ENCODE results near the gene ENPP1. TPM values are rescaled to one million over a fixed set of nuclear protein-coding genes. Genes with fewer than 3 reads are reported as not detected.
A peak's percentile ranks its signal among the peaks of the same experiment; 100 is the strongest.

ENPP1 gene
- not detected in 2 replicates for total RNA-seq (2014; rRNA removed; shearing (Covaris generic))
- 0.34 and 0.39 TPM in 2 replicates for total RNA-seq (2022)
- percentile 16 among the genes with signal in this experiment for Bru-seq, nascent RNA
- percentile 12 among the genes with signal in this experiment for BruChase-seq, experiment 1, labeled RNA remaining after a 6-hour chase
- BruChase-seq, experiment 2, labeled RNA remaining after a 2-hour chase: percentile 15 among the genes with signal in this experiment
- long read RNA-seq: 0 reads

GRCh38 chr6:131807644-131808459 is at the start of gene ENPP1:
TSS of gene ENPP1 (plus strand) at chr6:131808020. CDS start at chr6:131808036, 16 bp downstream.
- Histone ChIP-seq H3K9me3 (ENCODE audit: low read length) (no peaks in the 10 kb centered on the region), H3K27ac (ENCODE audit: low read depth, low read length, poor library complexity, severe bottlenecking) (no peak within 1 kb of the TSS), H3K4me1 (ENCODE audit: insufficient read depth, low read length, poor library complexity, severe bottlenecking) (no peaks in the 10 kb centered on the region), H3K4me2 (ENCODE audit: low read length) (peak within 1 kb of the TSS; percentile 53), H3K9me2 (ENCODE audit: insufficient read depth, low read length) (no peaks in the 10 kb centered on the region), H4K20me1 (ENCODE audit: insufficient read depth, low read length) (no peaks in the 10 kb centered on the region), H3K79me2 (ENCODE audit: insufficient read depth, low read depth, low read length) (no peaks in the 10 kb centered on the region), H3K36me3 (ENCODE audit: insufficient read depth, low read length) (no peaks in the 10 kb centered on the region), H2AFZ (ENCODE audit: low read length) (peak within 1 kb of the TSS; percentile 38; the same call in 1 of the 2 replicates), H3K4me3 (ENCODE audit: low read depth, low read length, poor library complexity, severe bottlenecking) (peak within 1 kb of the TSS; percentile 48)
- TF ChIP-seq EZH2phosphoT487 (IDR thresholded peaks at IDR 0.05; ENCODE audit: borderline replicate concordance, low read depth, low read length) (no peak), CTCF (conservative IDR thresholded peaks at IDR 0.05; ENCODE audit: low read length) (no peak)
- CTCF ChIA-PET (ENCODE audit: unreplicated experiment): no interaction called here
- intact Hi-C loops (cut with micrococcal nuclease; ENCODE audit: unreplicated experiment): no loop called here
- no peak for DNase-seq (ENCODE audit: low spot score)
- BruUV-seq (replicated peaks): no TSS peak
- POLR2A ChIA-PET: interaction anchor here (0.9 to 1.4 kb wide), 2 partner anchors 102 to 459 kb away, joined by 3 to 4 read pairs; no protein-coding TSS in a partner anchor

- TF ChIP-seq EZH2phosphoT487 (IDR thresholded peaks at IDR 0.05; ENCODE audit: borderline replicate concordance, low read depth, low read length): no peak
- TF ChIP-seq CTCF (conservative IDR thresholded peaks at IDR 0.05; ENCODE audit: low read length): no peak
- H4K20me1 ChIP-seq (ENCODE audit: insufficient read depth, low read length): no peaks in the 10 kb centered on the region
- BruUV-seq (replicated peaks): no TSS peak
- no peak overlapping the region for H3K27ac ChIP-seq (ENCODE audit: low read depth, low read length, poor library complexity, severe bottlenecking)
- H3K79me2 ChIP-seq (ENCODE audit: insufficient read depth, low read depth, low read length): no peaks in the 10 kb centered on the region
- no peak overlapping the region for H2AFZ ChIP-seq (ENCODE audit: low read length)
- DNase-seq (ENCODE audit: low spot score): no peak
- no peaks in the 10 kb centered on the region for H3K36me3 ChIP-seq (ENCODE audit: insufficient read depth, low read length)
- no peaks in the 10 kb centered on the region for H3K9me2 ChIP-seq (ENCODE audit: insufficient read depth, low read length)
- no peaks in the 10 kb centered on the region for H3K9me3 ChIP-seq (ENCODE audit: low read length)
- H3K4me1 ChIP-seq (ENCODE audit: insufficient read depth, low read length, poor library complexity, severe bottlenecking): no peaks in the 10 kb centered on the region
- no peak overlapping the region for H3K4me3 ChIP-seq (ENCODE audit: low read depth, low read length, poor library complexity, severe bottlenecking)
- intact Hi-C loops (cut with micrococcal nuclease; ENCODE audit: unreplicated experiment): no loop called here
- CTCF ChIA-PET (ENCODE audit: unreplicated experiment): no interaction called here
- POLR2A ChIA-PET: no interaction called here
- H3K4me2 ChIP-seq (ENCODE audit: low read length): no peak overlapping the region
Measured at GRCh38 chr6:131758920-131759319, 48.9 kb upstream of the ENPP1 start.

Data from OCI-LY7 (cell line).